Activated naive CD8-positive, alpha-beta T cell treated with anti-CD3 and anti-CD28 coated beads, Interleukin-2, amount 50 U/mL, for 16 hours (primary cell): ENCODE results near the gene ITPKB.
"Not testable (repeated sequence)": the region's sequence is repeated elsewhere in the genome, so short reads cannot be mapped to it uniquely, and the experiment has no call there.

Source experiments
- DNase-seq: peaks from one replicate; pipeline ENCODE4 v3.0.0-alpha.2; 2020; ENCODE audit warnings: low read depth, low spot score

ITPKB gene

GRCh38 chr1:226652613-226653012 is 86.5 kb downstream of the ITPKB start:
- no peak for DNase-seq

DNA sequence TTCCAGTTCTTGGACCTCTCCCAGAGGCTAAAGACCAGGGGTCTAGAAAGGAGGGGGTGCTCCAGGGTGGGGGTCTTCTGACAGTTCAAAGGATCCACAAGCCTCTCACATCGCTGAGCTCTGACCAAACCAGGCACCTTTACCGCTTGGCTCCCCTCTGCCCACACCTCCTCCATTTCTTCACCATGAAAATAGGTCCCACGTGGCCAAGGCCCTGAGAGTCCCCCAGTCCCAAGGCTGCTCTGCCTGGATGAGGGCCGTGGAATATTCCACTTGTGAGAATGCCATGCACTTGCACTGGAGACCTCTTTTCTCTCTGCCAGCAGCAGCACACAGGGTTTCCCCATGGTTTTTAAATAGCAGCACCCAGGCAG is 87.4 kb downstream of the ITPKB start:
- no peak for DNase-seq

DNA sequence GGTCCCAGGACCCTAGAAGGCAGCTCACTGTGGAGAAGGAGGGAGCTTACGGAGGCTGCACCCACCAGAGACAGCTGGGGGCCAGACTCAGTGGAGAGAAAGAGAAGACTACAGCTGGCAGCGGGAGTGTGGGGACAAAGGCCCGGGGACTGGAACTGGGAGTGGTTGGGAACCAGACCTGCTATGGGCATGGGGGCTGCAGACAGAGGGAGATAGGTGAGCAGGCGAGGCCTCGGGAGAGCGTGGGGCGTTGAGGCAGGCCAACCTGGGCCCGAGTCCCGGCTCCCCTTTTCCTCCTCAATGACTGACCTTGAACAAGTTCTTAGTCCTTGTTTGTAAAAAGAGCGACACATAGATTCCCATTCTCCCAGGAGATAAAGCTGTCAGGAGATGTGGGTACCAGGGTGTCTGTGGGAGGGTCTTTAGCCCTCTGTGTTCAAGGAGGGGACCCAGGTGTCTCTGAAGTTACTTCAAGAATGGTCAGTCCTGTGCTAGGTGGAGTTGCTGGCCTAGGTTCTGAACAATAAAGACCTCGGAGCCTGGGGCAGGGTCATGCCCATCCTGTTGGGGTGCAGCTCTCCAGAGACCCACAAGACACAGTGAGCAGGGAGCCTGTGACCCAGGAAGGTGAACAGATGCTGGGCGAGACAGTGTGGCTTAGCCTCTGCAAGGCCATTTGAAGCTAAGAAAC is 87.9 kb downstream of the ITPKB start:
- no peak for DNase-seq

GRCh38 chr1:226650236-226650841 is 88.7 kb downstream of the ITPKB start:
- DNase-seq = no peak

DNA sequence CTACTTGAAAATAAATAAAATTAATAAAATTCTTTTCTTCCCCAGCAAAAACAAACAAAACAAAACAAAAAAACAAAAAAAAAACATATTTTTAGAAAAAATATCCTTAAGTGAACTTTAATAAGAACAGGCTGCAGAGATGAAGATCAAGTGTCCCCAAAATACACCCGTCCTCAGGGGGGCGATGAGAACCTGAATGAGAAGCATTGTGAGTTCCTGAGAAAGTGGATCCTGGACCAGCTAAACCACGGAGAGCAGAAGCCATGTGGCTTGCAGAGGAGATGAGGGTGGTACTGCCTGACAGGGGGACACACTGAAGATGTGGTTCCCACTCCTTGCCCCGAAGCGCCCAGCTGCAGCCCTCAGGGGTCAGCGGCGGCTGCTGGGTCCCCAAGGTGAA is 89.3 kb downstream of the ITPKB start:
- no peak for DNase-seq

DNA sequence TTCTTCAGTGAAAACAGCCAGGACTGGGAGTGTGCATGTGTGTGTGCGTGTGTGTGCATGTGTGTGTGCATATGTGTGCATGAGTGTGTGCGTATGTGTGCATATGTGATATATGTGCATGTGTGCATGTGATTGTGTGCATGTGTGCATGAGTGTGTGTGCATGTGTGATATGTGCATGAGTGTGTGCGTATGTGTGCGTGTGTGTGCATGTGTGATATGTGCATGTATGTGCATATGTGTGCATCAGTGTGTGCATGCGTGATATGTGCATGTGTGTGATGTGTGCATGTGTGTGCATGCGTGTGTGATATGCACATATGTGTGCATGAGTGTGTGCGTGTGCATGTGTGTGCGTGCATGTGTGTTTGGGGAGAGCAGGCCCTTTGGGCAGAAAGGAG is 89.8 kb downstream of the ITPKB start:
- no peak for DNase-seq

DNA sequence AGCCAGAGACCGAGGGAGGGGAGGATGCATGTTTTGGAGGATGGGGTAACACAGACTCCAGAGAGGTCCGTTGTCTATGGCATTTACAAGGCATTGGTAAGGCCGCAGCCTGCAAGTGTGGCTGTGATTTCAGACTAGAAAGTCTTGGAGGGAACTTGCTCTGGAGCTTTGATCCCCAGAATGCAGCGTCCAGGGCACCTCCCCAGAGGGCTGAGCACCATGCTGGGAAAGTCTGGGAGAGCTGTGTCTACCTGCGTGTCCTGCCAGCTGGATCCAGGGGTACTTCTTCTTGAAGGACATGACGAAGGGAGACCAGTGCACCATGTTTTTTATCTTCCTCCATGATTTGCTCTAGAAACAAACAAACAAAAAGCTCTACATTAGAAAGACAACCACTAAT is 90.7 kb downstream of the ITPKB start:
- no peak for DNase-seq

GRCh38 chr1:226647719-226648118 is 91.4 kb downstream of the ITPKB start:
- DNase-seq = no peak

DNA sequence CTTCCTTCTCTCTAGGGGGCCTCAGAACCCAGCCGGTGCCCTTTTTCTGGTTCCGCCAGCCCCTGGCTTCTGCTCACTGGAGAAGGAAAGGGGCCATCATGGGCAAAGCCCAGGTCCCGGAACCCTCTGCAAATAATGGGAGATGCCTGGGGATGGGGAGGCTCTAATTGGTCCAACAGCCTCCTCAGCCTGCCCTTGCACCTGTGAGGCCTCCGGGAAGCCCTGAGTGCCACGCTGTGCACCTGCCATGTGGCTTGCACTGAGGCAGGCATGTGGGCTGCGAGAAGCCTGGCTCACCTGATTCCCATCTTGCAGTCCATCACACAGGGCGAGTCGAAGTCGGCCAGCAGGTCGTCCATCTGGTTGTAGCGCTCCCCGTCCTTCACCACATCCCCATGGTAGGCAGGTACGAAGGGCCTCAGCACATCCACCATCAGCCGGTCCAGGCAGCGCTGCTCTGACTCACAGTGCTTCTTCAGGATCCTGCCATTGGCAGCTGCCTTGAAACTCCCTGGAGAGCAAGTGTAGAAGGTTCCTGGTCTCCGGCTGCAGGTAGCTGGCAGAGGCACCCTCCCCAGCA is 92.1 kb downstream of the ITPKB start:
- DNase-seq = no peak

- no peak for DNase-seq
These were observed 92.8 kb downstream of the ITPKB start for GRCh38 chr1:226646026-226646869.

DNA sequence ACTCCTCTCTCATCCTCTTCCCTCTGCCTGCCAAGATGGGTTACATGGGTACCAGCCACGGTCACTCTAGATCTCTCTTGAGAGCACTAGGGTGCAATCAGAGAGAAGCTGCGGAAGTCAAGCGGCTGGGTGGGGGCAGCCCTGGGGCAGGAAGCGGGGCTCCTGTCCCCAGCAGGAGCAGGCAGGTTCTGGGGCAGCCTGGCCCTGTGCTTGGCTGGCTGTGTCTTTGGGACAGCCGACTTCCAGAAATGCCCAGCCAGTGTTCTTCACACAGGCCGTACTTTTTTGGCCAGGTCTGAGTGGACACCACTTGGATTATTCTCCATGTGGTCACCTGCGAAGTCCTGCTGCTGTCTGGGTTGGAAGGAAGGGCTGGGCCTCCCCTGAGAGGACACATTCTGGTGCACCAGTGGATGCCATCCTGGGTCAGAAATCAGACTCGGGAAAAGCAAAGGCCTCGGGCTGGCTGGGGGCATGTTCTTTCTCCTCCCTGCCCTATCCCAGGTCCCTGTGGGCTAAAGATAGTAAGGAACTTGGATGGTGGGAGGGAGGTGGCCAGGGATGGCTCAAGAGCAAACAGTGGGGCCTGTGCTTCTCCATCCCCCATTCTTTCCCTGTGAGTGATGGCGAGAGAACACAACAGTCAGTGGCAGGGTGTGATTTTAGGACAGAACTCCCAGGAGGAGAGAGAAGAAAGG is 93.7 kb downstream of the ITPKB start:
- no peak for DNase-seq

DNA sequence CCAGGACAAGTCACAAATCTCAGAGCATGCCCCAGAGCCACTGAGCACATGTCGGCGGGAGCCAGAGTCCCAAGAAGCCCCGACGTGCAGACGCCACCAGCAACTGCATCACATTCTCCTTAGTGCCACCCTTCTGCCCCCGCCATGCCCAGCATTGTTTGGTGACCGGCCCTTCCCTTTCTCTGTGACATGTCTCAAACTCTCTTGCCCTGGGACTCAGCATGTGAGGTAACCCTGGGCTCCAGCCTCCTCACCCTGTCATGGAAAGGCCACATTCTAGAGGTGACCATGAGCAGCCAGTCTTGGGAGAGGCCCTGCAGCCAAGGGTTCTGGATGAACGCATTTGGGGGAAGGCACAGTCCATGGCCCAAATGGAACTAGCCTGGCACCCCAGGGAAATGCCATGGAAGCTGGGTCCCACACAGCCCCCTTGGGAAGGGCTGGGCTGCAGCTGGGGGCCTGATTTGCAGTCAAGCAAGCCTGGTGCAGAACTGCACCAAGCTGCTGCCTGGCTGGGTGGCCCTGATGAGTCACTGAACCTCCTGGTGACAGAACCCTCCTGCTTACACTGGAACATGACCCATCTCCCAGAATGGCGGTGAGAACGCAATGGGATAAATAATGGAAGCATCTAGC is 94.4 kb downstream of the ITPKB start:
- DNase-seq = no peak

- DNase-seq = no peak
These were observed 95.2 kb downstream of the ITPKB start for GRCh38 chr1:226643611-226644540.

DNA sequence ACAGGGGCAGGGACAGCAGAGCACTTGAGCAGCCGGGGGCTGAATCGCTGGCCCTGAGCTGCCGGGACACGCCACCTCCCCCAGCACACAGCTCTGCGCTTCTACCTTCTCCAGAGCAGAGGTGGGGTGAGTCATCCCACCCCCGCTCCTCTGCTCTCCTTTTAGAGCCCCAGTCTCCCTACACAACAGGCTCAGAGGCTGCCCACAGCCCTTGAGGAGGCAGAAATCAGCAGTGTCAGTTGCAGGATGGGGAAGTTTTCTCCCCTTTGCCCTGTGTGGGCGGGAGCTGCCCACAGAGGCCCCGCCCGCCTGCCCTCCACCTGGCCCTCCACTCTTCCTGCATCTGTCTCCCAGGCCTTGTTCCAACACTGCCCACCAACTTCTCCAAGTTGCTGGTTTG is 95.9 kb downstream of the ITPKB start:
- peak; percentile 55 for DNase-seq

DNA sequence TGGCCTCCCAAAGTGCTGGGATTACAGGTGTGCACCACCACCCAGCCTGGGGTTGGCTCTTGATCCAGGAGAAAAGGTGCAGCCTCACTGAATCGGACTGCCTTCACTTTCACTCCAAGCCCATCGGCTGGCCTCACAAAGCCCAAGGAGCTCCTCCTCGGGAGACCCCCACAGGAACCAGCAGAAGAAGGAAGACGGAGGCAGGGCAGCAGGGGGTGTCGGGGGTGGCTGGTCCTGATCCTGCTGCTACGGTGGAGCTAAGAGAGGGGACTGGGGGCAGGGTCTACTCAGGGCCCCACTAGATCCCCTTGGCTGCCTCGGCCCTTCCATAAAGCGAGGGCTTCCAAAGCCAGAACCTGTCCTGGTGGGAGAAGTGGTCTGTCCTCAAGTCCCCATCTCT is 96.7 kb downstream of the ITPKB start:
- no peak for DNase-seq

DNA sequence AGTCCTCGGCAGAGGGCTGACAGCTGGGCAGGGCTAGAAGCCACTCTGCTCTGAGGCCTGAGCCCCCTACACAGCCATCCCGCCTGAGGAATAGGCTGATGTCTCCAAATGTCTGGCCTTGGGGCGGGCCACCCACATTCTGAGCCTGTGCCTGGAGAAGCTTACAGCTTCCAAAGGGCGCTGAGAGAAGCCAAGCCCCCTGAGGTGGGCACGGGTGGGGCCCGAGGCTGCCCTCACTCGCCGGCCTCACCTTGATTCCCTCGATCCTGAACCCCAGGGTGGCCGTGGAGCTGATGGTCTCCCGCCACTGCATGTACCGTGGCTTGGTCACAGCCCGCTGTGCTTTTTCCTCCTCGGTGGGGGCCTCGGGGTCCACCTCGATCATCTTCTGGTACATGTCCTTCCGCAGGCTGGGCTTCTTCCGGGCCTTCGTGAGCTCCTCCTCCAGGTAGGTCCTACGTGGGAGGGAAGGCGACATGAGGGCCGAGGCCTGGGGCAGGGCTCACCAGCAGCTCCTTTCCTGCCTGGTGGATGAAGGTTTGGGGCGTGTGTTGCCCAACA is 97.3 kb downstream of the ITPKB start:
- DNase-seq = no peak

GRCh38 chr1:226640321-226641136 is 98.6 kb downstream of the ITPKB start:
- DNase-seq = no peak

DNA sequence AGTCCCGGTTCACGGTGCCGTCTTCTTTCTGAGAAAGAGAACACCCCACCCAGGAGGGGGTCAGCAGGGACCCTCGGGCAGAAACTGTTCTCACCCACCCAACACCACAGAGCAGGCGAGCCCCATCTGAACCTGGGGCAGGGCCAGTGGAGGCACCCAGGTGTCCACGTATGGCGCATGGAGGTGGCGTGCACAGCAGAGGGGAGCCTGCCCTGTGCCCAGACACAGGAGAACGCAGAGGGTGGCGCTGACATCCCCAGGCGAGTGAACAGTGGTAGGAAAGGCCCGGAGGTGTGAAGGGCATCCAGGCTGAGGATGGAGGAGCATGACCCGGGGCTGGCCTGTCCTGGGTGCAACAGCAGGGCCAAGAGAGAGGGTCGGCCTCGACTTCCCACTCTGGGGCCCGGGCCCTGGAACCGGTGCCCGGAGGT is 99.4 kb downstream of the ITPKB start:
- DNase-seq = no peak

- not testable (repeated sequence) for DNase-seq
These were observed 99.9 kb downstream of the ITPKB start for GRCh38 chr1:226639206-226639605.
